Mucosa of stomach (tissue), 1 donor: ENCODE results near the gene ZSWIM5.
"Not testable (repeated sequence)": the region's sequence is repeated elsewhere in the genome, so short reads cannot be mapped to it uniquely, and the experiment has no call there.

ENCODE experiments used
- H3K27me3 ChIP-seq: one replicate; pipeline ENCODE4 v1.7.0; 2013; ENCODE audit warnings: mild to moderate bottlenecking, low read length; ENCODE audit not compliant: control insufficient read depth, insufficient read depth
- H3K36me3 ChIP-seq: one replicate; pipeline ENCODE4 v1.7.0; 2013; ENCODE audit warnings: low read length; ENCODE audit not compliant: control insufficient read depth, insufficient read depth
- H3K4me1 ChIP-seq: one replicate; pipeline ENCODE4 v1.7.0; 2013; ENCODE audit warnings: mild to moderate bottlenecking, low read length; ENCODE audit not compliant: control insufficient read depth, insufficient read depth
- H3K4me3 ChIP-seq: one replicate; pipeline ENCODE4 v1.7.0; 2013; ENCODE audit warnings: low read length
- H3K9ac ChIP-seq: one replicate; pipeline ENCODE4 v1.7.0; 2013; ENCODE audit warnings: mild to moderate bottlenecking, low read length, moderate library complexity
- H3K9me3 ChIP-seq: one replicate; pipeline ENCODE4 v1.7.0; 2013; ENCODE audit warnings: mild to moderate bottlenecking, low read length, moderate library complexity; ENCODE audit not compliant: control insufficient read depth
- donor health status: Pancreatic carcinoma.

Gene ZSWIM5

GRCh38 chr1:45162041-45163035 lies 44.1 kb downstream of the ZSWIM5 start:
- not testable (repeated sequence) for H3K36me3 ChIP-seq, H3K4me3 ChIP-seq, H3K9me3 ChIP-seq, H3K4me1 ChIP-seq, H3K9ac ChIP-seq, H3K27me3 ChIP-seq

- Histone ChIP-seq H3K27me3 (no peaks in the 10 kb centered on the region), H3K9ac (no peak overlapping the region), H3K4me3 (no peak overlapping the region), H3K9me3 (no peaks in the 10 kb centered on the region), H3K36me3 (no peaks in the 10 kb centered on the region), H3K4me1 (no peaks in the 10 kb centered on the region)
Observed at GRCh38 chr1:45155957-45156356, 50.4 kb downstream of the ZSWIM5 start.

GRCh38 chr1:45155423-45155822 lies 51.0 kb downstream of the ZSWIM5 start:
- H3K36me3 ChIP-seq: no peaks in the 10 kb centered on the region
- H3K4me1 ChIP-seq: no peaks in the 10 kb centered on the region
- H3K9ac ChIP-seq: no peak overlapping the region
- H3K27me3 ChIP-seq: no peaks in the 10 kb centered on the region
- no peak overlapping the region for H3K4me3 ChIP-seq
- H3K9me3 ChIP-seq: no peaks in the 10 kb centered on the region

GRCh38 chr1:45152126-45152525 lies 54.3 kb downstream of the ZSWIM5 start:
- Histone ChIP-seq H3K9me3 (no peaks in the 10 kb centered on the region), H3K4me1 (no peaks in the 10 kb centered on the region), H3K9ac (no peak overlapping the region), H3K36me3 (no peaks in the 10 kb centered on the region), H3K4me3 (no peak overlapping the region), H3K27me3 (no peaks in the 10 kb centered on the region)

- H3K27me3 ChIP-seq: no peaks in the 10 kb centered on the region
- H3K9ac ChIP-seq: no peak overlapping the region
- H3K4me1 ChIP-seq: no peaks in the 10 kb centered on the region
- no peak overlapping the region for H3K4me3 ChIP-seq
- H3K9me3 ChIP-seq: no peaks in the 10 kb centered on the region
- H3K36me3 ChIP-seq: no peaks in the 10 kb centered on the region
Observed at GRCh38 chr1:45148209-45148825, 58.1 kb downstream of the ZSWIM5 start.

- Histone ChIP-seq H3K9me3 (no peaks in the 10 kb centered on the region), H3K4me1 (no peaks in the 10 kb centered on the region)
Observed at GRCh38 chr1:45146833-45147232, 59.6 kb downstream of the ZSWIM5 start.

GRCh38 chr1:45141247-45142003 lies 65.0 kb downstream of the ZSWIM5 start:
- H3K4me1 ChIP-seq: no peaks in the 10 kb centered on the region
- H3K9ac ChIP-seq: no peak overlapping the region
- H3K9me3 ChIP-seq: no peaks in the 10 kb centered on the region
- H3K36me3 ChIP-seq: no peaks in the 10 kb centered on the region
- no peaks in the 10 kb centered on the region for H3K27me3 ChIP-seq
- no peak overlapping the region for H3K4me3 ChIP-seq

More at GRCh38 chr1:45146833-45147232, 59.6 kb downstream of the ZSWIM5 start:
- no peak overlapping the region for H3K9ac ChIP-seq
- no peaks in the 10 kb centered on the region for H3K36me3 ChIP-seq
- no peak overlapping the region for H3K4me3 ChIP-seq
- H3K27me3 ChIP-seq: no peaks in the 10 kb centered on the region

- Histone ChIP-seq H3K9me3 (no peaks in the 10 kb centered on the region), H3K27me3 (no peaks in the 10 kb centered on the region), H3K4me1 (no peaks in the 10 kb centered on the region), H3K9ac (no peak overlapping the region), H3K36me3 (no peaks in the 10 kb centered on the region), H3K4me3 (no peak overlapping the region)
Observed at GRCh38 chr1:45136984-45137383, 69.4 kb downstream of the ZSWIM5 start.

GRCh38 chr1:45135316-45135715 lies 71.1 kb downstream of the ZSWIM5 start:
- Histone ChIP-seq H3K4me1 (no peaks in the 10 kb centered on the region), H3K27me3 (no peaks in the 10 kb centered on the region), H3K9ac (no peak overlapping the region), H3K4me3 (no peak overlapping the region), H3K9me3 (no peaks in the 10 kb centered on the region), H3K36me3 (no peaks in the 10 kb centered on the region)

GRCh38 chr1:45134461-45134873 lies 71.9 kb downstream of the ZSWIM5 start:
- Histone ChIP-seq H3K9me3 (no peaks in the 10 kb centered on the region), H3K27me3 (no peaks in the 10 kb centered on the region), H3K36me3 (no peaks in the 10 kb centered on the region), H3K4me1 (no peaks in the 10 kb centered on the region), H3K4me3 (no peak overlapping the region), H3K9ac (no peak overlapping the region)

GRCh38 chr1:45132719-45133118 lies 73.7 kb downstream of the ZSWIM5 start:
- H3K36me3 ChIP-seq, H3K9ac ChIP-seq, H3K27me3 ChIP-seq, H3K4me1 ChIP-seq, H3K4me3 ChIP-seq, H3K9me3 ChIP-seq: not testable (repeated sequence)

GRCh38 chr1:45123358-45123757 lies 83.0 kb downstream of the ZSWIM5 start:
- no peaks in the 10 kb centered on the region for H3K36me3 ChIP-seq
- H3K9me3 ChIP-seq: no peaks in the 10 kb centered on the region
- no peaks in the 10 kb centered on the region for H3K4me1 ChIP-seq

More at GRCh38 chr1:45123358-45123757, 83.0 kb downstream of the ZSWIM5 start:
- no peak overlapping the region for H3K4me3 ChIP-seq
- no peaks in the 10 kb centered on the region for H3K27me3 ChIP-seq
- H3K9ac ChIP-seq: no peak overlapping the region
